ENCODE results near the gene EPB41L5.
A peak's percentile ranks its signal among the peaks of the same experiment; 100 is the strongest.

Gene EPB41L5

GRCh38 chr2:120176526-120176925 lies 163.6 kb downstream of the EPB41L5 start:
- H3K9ac ChIP-seq (ENCODE audit: low read length) = peak overlapping the region; percentile 41; the same call in 1 of the 2 replicates
- no peaks in the 10 kb centered on the region for H3K9me2 ChIP-seq (replicated peaks; ENCODE audit: insufficient read depth, low read length)
- no peak for TF ChIP-seq EZH2phosphoT487 (IDR thresholded peaks at IDR 0.05; ENCODE audit: low read length)
- no peak for TF ChIP-seq EZH2 (optimal IDR thresholded peaks at IDR 0.05; ENCODE audit: low read depth, low read length)
- no peak for TF ChIP-seq CTCF (IDR thresholded peaks at IDR 0.05; ENCODE audit: low read length)
- H3K4me2 ChIP-seq (ENCODE audit: low read depth, low read length) = peak overlapping the region; percentile 67; the same call in 1 of the 2 replicates
- H3F3A ChIP-seq (ENCODE audit: insufficient read depth, low read length) = peaks cover 11% of the 10 kb centered on the region
- H3K4me1 ChIP-seq (ENCODE audit: low read length) = peaks cover 22% of the 10 kb centered on the region
- no peaks in the 10 kb centered on the region for H3K36me3 ChIP-seq (replicated peaks; ENCODE audit: insufficient read depth, low read length)
- H3K4me3 ChIP-seq (ENCODE audit: low read length) = peak overlapping the region; percentile 56
- H3K9me3 ChIP-seq (replicated peaks; ENCODE audit: insufficient read depth, low read length) = no peaks in the 10 kb centered on the region
- H3K27me3 ChIP-seq (replicated peaks; ENCODE audit: insufficient read depth, low read length) = no peaks in the 10 kb centered on the region
- peak overlapping the region; percentile 63; the same call in 1 of the 2 replicates for H3K27ac ChIP-seq (ENCODE audit: low read length)
- H3K79me2 ChIP-seq (ENCODE audit: low read length) = no peaks in the 10 kb centered on the region
- H2AFZ ChIP-seq (ENCODE audit: low read length) = peak overlapping the region; percentile 67
- H4K20me1 ChIP-seq (ENCODE audit: insufficient read depth, low read length) = no peaks in the 10 kb centered on the region
- DNase-seq = no peak

DNA sequence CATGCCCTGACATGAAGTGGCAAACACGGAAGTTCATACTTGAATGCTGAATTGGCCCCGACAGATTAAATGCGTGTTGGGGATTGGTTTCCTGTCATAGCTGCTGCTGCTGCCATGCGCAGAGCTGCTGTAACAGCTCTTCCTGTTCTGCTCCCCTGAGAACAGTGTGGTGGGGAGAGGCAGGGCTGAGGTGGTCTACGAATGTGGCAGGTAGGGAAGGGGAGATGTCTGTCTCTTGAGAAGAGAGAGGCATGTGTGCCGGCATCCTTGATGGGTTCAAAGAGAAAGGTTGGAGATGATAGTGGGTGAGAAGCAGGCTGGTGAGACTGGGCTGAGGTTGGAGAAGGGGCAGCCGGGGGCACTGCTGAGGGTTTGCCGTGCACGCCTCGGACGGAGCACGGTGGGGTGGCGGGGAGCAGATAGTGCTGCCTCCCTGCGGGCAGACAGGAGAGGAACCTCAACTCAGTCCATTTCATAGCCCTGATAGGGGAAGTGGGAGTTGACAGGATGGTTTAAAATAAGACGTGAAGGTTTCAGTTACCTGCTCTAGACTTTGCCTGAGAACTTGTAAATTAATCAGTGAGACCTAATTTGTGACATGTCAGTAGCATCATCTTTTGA lies 164.2 kb downstream of the EPB41L5 start:
- H3F3A ChIP-seq (ENCODE audit: insufficient read depth, low read length) = peaks cover 11% of the 10 kb centered on the region
- TF ChIP-seq CTCF (IDR thresholded peaks at IDR 0.05; ENCODE audit: low read length) = peak; percentile 81
- TF ChIP-seq EZH2phosphoT487 (IDR thresholded peaks at IDR 0.05; ENCODE audit: low read length) = no peak
- no peak for TF ChIP-seq EZH2 (optimal IDR thresholded peaks at IDR 0.05; ENCODE audit: low read depth, low read length)
- H2AFZ ChIP-seq (ENCODE audit: low read length) = peak overlapping the region; percentile 67
- peak overlapping the region; percentile 56 for H3K4me3 ChIP-seq (ENCODE audit: low read length)
- peaks cover 22% of the 10 kb centered on the region for H3K4me1 ChIP-seq (ENCODE audit: low read length)
- H3K9ac ChIP-seq (ENCODE audit: low read length) = peak overlapping the region; percentile 41; the same call in 1 of the 2 replicates
- no peaks in the 10 kb centered on the region for H3K9me2 ChIP-seq (replicated peaks; ENCODE audit: insufficient read depth, low read length)
- H4K20me1 ChIP-seq (ENCODE audit: insufficient read depth, low read length) = no peaks in the 10 kb centered on the region
- peak overlapping the region; percentile 63; the same call in 1 of the 2 replicates for H3K27ac ChIP-seq (ENCODE audit: low read length)
- H3K27me3 ChIP-seq (replicated peaks; ENCODE audit: insufficient read depth, low read length) = no peaks in the 10 kb centered on the region
- H3K79me2 ChIP-seq (ENCODE audit: low read length) = no peaks in the 10 kb centered on the region
- DNase-seq = peak; percentile 87
- peak overlapping the region; percentile 67 for H3K4me2 ChIP-seq (ENCODE audit: low read depth, low read length)
- no peaks in the 10 kb centered on the region for H3K36me3 ChIP-seq (replicated peaks; ENCODE audit: insufficient read depth, low read length)
- H3K9me3 ChIP-seq (replicated peaks; ENCODE audit: insufficient read depth, low read length) = no peaks in the 10 kb centered on the region

GRCh38 chr2:120177973-120178372 lies 165.1 kb downstream of the EPB41L5 start:
- H3K27ac ChIP-seq (ENCODE audit: low read length) = peak overlapping the region; percentile 63; the same call in 1 of the 2 replicates
- H3K4me1 ChIP-seq (ENCODE audit: low read length) = peaks cover 22% of the 10 kb centered on the region
- peak overlapping the region; percentile 48 for H2AFZ ChIP-seq (ENCODE audit: low read length)
- peak overlapping the region; percentile 2; the same call in 1 of the 2 replicates for H3K9ac ChIP-seq (ENCODE audit: low read length)
- peaks cover 11% of the 10 kb centered on the region for H3F3A ChIP-seq (ENCODE audit: insufficient read depth, low read length)
- H3K4me3 ChIP-seq (ENCODE audit: low read length) = peak overlapping the region; percentile 56
- TF ChIP-seq EZH2 (optimal IDR thresholded peaks at IDR 0.05; ENCODE audit: low read depth, low read length) (no peak), EZH2phosphoT487 (IDR thresholded peaks at IDR 0.05; ENCODE audit: low read length) (no peak), CTCF (IDR thresholded peaks at IDR 0.05; ENCODE audit: low read length) (no peak)
- peak overlapping the region; percentile 67 for H3K4me2 ChIP-seq (ENCODE audit: low read depth, low read length)
- peak; percentile 36 for DNase-seq
- no peaks in the 10 kb centered on the region for H3K9me2 ChIP-seq (replicated peaks; ENCODE audit: insufficient read depth, low read length)
- no peaks in the 10 kb centered on the region for H3K36me3 ChIP-seq (replicated peaks; ENCODE audit: insufficient read depth, low read length)
- no peaks in the 10 kb centered on the region for H3K27me3 ChIP-seq (replicated peaks; ENCODE audit: insufficient read depth, low read length)
- no peaks in the 10 kb centered on the region for H3K9me3 ChIP-seq (replicated peaks; ENCODE audit: insufficient read depth, low read length)
- H4K20me1 ChIP-seq (ENCODE audit: insufficient read depth, low read length) = no peaks in the 10 kb centered on the region
- H3K79me2 ChIP-seq (ENCODE audit: low read length) = no peaks in the 10 kb centered on the region
